Renal cortical epithelial cell (primary cell): ENCODE data around the gene TOM1L2. TPM values are rescaled to one million over a fixed set of nuclear protein-coding genes. Genes with fewer than 3 reads are reported as not detected.
A peak's percentile ranks its signal among the peaks of the same experiment; 100 is the strongest.
"Not testable (repeated sequence)": the region's sequence is repeated elsewhere in the genome, so short reads cannot be mapped to it uniquely, and the experiment has no call there.

ENCODE experiments used
- DNase-seq: peaks from one replicate; pipeline ENCODE4 v3.0.0-alpha.2; 2011; ENCODE audit warnings: low read depth
- total RNA-seq: library from RNA; depleted of rRNA; stranded (reverse); fragments of >200 nt; gene quantifications from 2 replicates; pipeline ENCODE4 v1.2.3, GENCODE V29; 2014

The TOM1L2 gene
- total RNA-seq, 1 donor from 2014 or later = 58.5 TPM

DNA sequence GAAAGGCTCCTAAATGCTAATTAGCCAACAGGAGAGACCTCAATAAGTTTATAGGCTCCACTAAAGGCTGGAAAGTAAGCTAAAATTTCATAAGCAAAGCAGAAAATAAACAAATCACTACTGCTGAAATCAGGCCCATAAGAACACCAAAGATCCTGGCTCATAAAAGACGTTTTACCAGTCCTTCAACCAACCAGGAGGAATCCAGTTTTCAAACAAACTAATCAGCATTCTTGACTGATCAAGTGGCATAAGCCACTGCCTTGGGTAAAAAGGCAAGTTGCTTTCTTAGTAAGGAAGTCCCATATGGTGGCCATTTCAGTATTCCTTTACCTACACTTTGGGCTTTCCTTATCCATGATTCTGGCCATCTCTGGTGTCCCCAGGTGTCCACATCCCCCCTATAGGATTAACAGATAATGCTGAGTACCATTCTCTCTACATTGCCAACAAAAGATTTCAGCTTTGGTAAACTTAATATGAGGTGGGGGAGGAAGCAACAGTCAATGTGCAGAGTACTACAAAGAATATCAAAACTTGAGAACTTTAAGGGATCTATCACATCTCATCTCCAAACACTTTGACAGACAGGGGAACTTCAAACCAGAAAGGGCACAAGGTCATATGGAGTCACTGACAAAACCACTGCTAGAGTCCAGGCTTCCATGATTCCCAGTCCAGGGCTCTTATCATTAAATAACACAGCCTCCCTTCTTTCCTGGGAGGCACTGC is 1.3 kb downstream of the TOM1L2 start:
- peak; percentile 47 for DNase-seq

DNA sequence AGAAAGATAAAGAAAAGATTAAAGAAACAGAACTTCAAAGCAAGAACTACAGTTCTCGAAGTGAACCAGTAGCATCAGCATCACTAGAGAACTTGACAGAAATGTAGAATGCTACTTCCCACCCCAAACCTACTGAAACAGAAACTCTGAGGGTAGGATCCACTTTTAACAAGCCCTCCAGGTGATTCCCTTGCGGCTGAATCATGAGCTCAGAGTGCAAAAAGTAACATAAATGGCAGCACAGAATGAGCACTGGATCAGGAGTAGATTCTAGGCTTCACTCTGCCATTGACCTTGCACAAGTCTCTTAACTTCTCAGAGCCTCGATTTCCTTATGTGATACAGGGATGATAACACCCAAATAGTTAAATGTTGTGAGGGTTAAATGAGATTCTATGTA is 5.8 kb downstream of the TOM1L2 start:
- DNase-seq = no peak

DNA sequence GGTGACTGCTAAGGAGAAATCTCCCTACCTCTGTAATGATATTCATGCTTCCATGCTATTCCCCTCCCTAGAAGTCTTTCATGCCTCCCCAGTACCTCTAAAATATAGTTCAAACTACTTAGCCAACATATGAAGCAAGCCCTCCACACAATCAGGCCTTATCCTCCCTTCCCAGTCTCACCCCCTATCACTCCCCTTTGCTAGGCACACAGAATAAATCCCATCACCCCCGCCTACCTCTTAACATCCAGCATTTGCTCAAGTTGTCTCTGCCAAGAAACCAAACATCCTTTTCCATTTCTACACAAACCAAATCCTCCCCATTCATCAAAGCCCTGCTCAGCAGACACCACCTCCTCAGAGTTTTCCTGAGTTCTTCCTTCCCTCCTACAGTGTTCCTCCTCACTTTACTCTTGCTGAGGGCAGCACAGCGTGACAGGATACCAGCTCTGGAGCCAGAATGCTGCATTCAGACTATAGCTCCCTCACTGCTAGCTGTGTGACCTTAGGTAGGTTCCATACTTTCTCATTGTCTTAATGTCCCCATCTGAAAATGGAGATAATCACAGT is 7.0 kb downstream of the TOM1L2 start:
- no peak for DNase-seq

DNA sequence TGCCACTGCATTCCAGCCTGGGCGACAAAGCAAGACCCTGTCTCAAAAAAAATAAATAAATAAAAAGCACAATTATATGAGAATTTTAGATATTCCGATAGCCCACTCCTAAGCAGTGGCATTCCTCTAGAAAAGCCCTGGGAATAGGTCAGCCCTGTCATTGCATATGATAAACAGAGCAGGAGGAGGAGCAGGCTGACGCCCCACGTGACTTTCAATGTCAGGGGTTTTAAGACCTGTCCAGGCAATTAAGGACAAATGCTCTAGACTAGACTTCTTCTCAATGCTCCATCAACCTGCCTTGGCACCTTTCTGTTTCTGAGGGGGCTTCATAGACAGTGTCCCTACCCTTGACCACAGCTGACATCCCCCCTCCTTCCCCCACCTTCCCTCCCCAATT is 7.5 kb downstream of the TOM1L2 start:
- no peak for DNase-seq

DNA sequence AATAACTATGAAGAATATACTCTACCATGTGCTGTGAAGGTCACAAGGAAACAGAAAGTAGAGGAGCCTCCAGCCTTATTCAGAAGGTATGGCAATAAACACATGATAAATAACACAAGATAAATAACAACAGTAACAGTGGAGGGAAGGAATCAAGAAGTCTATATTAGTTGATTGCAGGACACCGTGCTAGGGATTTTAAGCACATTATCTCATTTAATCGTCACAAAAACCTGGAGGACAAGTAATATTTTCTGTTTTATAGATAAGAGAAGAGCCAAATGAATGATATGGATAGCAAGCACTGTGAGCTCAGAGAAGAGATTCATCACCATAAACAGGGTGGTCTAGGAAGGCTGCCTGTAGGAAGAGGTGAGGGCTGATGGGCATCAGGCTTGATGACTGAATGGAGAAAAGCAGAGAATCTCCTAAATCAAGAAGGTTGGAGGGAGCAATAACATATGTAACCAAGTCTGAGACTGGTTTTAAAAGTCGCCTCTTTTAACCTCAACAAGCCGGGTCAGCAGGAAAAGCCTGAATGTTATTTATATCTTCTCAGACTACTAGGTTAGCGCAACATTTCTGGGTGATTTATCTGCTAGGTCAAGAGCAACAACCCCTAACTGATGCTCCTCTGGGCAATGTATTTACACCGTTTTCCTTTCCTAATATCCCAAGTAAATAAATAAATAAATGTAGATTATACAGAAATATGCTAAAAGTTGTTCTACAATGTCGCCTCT is 8.3 kb downstream of the TOM1L2 start:
- no peak for DNase-seq

DNA sequence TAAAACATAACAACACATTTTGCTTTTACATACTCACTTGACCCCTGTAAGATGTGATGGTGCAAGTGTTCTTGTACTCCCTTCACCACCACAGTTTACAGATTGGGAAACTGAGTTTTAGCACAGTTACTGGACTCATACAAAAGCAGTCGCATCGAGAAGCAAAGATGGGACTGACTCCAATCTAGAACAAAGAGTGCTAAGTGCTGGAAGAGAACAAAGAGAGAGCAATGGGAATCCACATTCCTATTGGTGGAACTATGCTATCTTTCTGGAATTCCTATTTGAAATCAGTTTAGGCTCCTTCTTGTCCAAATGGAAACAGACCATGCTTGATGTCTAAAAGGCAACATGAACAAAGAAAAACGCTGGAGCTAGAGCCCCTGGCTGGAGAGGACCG is 9.1 kb downstream of the TOM1L2 start:
- DNase-seq = no peak

DNA sequence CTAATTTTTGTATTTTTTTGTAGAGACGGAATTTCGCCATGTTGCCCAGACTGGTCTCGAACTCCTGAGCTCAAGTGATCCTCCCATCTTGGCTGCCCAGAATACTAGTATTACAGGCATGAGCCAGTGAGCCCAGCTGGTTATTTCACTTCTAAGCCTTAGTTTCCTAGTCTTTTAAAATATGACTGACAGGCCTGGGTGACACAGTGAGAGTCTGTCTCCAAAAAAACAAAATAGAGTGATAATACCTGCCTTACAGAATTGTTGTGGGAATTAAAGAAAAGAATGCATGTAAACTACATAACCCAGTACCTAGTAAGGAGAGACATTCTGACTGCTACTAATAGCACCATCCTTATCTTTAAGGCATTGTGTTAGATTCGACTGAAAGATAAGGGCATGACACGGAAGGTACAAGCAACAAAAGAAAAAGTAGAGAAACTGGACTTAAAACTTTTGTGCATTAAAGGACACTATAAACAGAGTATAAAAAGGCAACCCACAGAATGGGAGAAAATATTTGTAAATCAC is 11.6 kb downstream of the TOM1L2 start:
- no peak for DNase-seq

DNA sequence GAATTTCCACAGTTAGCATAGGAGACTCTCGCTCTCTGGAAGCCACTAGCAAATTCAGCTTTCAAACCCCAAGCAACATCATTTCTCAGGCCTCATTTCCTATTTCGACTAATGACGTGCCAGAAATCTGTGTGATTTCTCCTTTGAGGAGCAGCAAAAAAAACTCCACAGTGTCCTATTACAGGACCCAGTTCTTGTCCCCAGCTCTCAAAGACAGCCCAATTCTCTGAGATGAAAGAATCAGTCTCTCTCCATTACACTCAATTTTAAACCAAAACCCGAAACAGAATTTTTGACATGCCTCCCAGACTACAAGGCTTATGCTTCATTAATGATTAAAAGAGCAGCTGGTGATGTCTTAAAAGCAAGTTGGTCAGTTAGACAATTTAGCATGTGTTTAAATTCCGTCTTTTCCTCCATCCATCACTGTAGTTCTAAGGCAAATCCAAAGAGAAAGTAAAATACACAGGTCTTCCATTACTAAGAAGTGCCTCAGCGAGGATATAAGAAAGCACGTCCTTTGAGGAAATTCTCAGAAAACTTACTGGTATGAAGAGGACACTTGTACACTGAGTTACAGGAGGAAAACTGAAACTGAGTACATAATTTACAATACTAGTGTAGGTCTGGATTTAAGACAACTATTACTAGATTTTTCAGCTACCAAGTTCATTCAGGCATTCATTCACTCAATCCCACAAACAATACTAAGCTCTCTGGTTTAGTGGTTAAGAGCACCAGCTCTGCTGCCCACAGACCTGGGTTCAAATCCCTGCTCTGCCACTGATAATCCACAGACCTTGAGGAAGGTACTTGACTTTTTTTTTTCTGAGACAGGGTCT is 12.5 kb downstream of the TOM1L2 start:
- peak; percentile 94 for DNase-seq

DNA sequence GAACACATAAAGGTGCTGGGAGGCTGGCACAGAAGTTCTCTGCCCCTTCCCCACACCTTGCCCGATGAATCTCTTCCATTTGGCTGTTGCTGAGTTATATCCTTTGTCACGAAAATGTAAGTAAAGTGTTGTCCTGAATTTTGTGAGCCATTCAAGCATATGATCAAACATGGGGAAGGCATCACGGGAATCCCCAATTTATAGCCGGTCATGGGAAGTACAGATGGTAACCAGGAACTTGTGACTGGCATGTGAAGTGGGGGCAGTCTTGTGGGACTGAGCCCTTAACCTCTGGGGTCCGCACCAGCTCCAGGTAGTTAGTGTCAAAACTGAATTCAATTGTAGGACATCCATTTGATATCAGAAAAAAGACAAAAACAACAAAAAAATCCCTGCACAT is 13.2 kb downstream of the TOM1L2 start:
- peak; percentile 33 for DNase-seq

DNA sequence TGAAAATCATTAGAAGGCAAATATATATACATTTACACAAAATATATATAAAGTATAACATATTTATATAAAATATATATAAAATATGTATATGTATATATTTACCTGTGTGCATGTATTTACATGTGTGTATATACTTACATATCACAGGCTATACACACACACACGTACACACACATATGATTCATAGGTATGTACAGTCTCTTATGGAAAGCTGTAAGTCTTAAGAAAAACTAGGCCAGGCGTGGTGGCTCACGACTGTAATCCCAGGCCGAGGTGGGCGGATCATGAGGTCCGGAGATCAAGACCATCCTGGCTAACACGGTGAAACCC is 14.7 kb downstream of the TOM1L2 start:
- DNase-seq = no peak

DNA sequence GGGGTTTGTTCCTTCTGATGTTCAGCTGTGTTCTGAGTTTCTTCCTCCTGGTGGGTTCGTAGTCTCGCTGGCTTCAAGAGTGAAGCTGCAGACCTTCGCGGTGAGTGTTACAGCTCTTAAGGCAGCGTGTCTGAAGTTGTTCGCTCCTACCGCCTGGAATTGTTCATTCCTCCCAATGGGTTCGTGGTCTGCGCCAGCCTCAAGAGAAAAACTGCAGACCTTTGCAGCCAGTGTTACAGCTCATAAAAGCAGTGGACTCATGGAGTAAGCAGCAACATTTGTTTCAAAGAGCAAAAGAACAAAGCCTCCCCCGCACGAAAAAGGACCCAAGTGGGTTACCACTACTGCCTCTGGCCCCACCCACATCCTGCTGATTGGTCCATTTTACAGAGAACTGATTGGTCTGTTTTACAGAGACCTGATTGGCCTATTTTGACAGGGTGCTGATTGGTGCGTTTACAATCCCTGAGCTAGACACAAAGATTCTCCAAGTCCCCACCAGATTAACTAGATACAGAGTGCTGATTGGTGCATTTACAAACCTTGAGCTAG is 16.3 kb downstream of the TOM1L2 start:
- DNase-seq = not testable (repeated sequence)

DNA sequence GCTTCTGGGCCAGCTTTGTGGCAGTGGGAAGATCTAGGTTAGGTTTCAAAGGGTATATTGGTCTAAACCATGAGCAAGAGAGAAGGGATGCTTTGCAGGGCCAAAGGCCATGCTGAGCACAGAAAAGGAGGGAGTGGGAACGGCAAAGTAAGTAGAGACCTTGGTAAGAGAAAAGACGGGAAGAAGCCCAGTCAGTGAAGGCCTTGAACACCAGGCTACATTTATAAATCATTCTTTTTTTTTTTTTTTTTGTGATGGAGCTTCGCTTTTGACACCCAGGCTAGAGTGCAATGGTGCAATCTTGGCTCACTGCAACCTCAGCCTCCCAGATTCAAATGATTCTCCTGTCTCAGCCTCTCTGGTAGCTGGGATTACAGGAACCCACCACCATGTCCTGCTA is 18.1 kb downstream of the TOM1L2 start:
- no peak for DNase-seq

DNA sequence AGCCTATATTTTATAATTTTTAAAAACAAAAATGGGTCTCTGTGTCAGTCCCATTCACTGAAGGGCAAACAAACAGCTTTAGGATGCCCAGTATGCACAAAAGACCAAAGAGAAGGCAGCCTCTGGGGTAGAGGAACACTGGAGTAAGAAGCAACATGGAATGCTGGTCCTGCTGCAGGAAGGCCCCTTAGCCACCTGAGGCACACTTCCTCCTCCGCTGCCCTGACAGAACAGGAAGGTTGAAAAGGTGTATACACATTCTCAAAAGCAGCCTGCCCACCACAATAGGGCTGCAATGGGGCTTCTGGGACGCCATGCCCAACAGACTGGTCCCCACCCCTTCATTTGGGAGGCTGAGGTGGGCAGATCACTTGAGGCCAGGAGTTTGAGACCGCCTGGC is 19.5 kb downstream of the TOM1L2 start:
- DNase-seq = no peak

DNA sequence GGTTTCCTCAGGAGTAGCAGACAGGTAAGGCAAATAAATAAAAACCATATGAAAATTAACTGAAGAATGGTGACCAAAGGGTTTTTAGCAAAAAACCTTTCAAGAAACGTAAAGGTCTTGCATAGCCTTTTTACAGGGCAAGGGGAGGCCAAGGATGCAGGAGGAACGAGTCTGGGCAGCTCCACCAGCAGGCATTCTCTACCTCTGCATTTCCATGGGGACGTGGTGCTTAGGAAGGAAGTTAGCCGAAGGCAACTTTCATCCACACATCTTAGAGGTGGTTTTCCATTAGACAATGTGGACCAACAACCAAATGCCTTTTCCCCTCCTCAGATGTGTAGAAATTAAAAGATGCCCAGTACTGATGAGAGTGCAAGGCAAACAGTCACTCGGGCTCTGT is 20.7 kb downstream of the TOM1L2 start:
- no peak for DNase-seq

DNA sequence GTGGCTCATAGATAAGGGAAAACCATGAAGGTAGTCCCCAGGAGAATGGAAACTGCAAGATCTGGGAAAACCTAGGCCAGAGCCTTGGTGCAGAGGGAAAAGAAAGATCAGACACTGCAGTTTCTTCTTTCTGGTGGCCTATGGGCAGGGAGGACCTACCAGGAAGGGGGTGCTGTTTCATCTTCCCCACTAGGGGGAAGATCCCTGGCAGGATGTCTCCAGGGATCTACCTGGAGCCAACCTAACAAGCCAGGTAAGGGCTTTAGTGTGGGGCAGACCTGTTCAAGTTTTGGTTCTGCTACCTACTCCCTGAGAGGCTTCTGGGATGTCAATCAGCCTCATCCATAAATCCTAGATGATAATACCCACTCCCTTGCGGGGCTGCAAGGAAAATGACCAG is 21.4 kb downstream of the TOM1L2 start:
- DNase-seq = no peak

DNA sequence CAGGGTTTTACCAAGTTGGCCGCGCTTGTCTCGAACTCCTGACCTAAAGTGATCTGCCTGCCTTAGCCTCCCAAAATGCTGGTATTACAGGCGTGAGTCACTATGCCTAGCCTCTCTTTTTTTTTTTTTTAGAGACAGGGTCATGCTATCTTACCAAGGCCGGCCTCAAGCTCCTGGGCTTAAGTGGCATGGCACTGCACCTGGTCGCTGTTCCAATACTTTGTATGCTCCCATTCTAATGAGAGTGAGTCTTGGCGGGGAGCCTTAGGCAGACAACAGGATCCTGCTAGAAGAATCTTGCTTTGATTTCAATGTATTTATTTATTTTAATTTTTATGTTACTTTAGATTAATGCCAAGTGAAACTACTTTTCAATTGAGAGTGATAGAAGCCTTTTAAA is 21.9 kb downstream of the TOM1L2 start:
- DNase-seq = no peak

DNA sequence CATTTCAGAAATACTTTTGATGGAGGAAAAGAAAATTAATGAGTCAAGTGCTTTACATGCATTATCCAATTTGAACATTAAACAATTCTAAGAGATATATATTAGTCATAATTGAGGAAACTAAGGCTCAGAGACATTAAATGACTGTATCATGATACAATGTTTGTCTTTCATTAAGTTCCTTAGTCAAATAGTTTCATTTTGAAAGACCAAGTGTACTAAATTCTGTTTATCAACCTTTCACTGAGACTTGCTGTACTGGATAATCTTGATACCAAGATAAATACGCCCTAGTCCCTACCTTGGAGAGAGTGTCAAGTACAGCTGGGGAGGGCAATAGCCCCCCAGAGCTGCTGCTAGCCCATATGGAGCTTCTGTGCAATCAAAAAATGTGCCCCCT is 24.2 kb downstream of the TOM1L2 start:
- DNase-seq = no peak

DNA sequence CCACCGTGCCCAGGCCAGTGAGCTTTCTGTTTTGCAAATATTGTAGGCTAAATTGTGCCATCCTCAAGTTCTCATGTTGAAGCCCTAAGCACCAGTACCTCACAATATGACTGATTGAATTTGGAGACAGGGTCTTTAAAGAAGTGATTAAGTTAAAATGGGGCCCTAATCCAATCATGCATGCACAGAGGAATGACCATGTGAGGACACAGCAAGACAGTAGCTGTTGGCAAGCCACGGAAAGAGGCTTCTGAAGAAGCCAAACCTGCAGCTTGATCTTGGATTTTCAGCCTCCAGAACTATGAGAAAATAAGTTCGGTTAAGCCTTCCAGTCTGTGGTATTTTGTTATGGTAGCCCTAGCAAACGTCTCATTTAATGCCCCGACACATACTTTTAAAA is 24.9 kb downstream of the TOM1L2 start:
- DNase-seq = no peak

DNA sequence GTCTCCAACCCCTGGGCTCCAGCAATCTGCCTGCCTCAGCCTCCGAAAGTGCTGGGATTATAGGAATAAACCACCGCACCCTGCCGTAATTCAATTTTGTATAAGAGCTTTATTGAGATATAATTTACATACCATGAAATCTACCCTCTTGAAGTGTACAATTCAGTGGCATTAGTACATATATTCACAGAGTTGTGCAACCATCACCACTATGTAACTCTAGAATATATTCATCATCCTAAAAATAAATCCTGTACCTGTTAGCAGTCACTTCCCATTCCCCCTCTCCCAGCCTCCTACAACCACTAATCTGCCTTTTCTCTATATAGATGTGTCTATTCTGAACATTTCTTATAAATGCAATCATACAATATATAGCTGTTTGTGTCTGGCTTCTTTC is 26.1 kb downstream of the TOM1L2 start:
- DNase-seq = no peak

DNA sequence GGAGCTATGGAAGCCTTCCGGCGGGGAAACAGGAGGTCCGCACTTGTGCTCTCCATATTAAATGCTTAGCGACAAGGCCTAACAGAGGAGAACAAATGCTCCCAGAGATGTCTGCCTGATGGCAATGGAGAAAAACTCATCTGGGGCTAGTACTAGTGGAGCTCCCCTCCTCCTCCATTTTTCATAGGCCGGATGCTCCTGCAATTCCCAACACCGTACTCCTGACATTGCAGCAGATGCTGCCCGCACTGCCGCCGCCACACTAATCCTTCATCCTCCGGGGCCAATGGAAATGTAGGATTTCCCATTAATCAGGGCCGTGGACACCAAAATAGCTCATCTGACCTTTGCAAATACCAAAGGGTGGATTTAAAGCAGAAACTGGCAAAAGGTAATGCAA is 27.5 kb downstream of the TOM1L2 start:
- DNase-seq = no peak

DNA sequence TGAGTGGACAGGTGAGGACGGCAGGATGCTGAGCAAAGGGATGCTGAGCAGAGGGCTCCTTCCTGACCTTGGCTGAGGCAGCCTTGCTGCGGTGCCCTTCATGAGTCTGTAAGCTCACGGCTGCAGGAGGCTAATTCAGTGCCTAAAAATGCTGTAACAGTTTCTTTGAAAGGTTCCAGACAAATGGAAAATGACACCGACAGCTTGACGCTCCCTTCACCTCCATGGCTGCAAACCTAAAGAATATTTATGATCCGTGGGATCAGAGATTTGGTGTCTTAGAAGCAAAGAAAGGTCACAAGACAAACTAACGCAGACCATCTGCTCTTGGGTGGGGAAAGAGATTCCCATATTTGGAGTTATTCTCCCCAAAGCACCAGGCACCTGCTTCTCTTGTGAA is 28.0 kb downstream of the TOM1L2 start:
- DNase-seq = no peak
